ENCODE data around the gene EPB41L5.
"Not testable (repeated sequence)": the region's sequence is repeated elsewhere in the genome, so short reads cannot be mapped to it uniquely, and the experiment has no call there.

The EPB41L5 gene

GRCh38 chr2:120029672-120030640 is 17.1 kb downstream of the EPB41L5 start:
- DNase-seq (ENCODE audit: low read depth) = no peak

- no peak for DNase-seq (ENCODE audit: low read depth)
These were observed 19.4 kb downstream of the EPB41L5 start for GRCh38 chr2:120032297-120032696.

- DNase-seq (ENCODE audit: low read depth) = no peak
These were observed 21.1 kb downstream of the EPB41L5 start for GRCh38 chr2:120034027-120034426.

GRCh38 chr2:120034621-120035020 is 21.7 kb downstream of the EPB41L5 start:
- no peak for DNase-seq (ENCODE audit: low read depth)

GRCh38 chr2:120036145-120036544 is 23.3 kb downstream of the EPB41L5 start:
- DNase-seq (ENCODE audit: low read depth) = no peak

GRCh38 chr2:120037995-120038541 is 25.2 kb downstream of the EPB41L5 start:
- no peak for DNase-seq (ENCODE audit: low read depth)

- no peak for DNase-seq (ENCODE audit: low read depth)
These were observed 29.5 kb downstream of the EPB41L5 start for GRCh38 chr2:120042359-120042758.

- no peak for DNase-seq (ENCODE audit: low read depth)
These were observed 31.5 kb downstream of the EPB41L5 start for GRCh38 chr2:120044336-120044735.

- not testable (repeated sequence) for DNase-seq (ENCODE audit: low read depth)
These were observed 32.9 kb downstream of the EPB41L5 start for GRCh38 chr2:120045775-120046174.

GRCh38 chr2:120046252-120046651 is 33.4 kb downstream of the EPB41L5 start:
- not testable (repeated sequence) for DNase-seq (ENCODE audit: low read depth)

- DNase-seq (ENCODE audit: low read depth) = no peak
These were observed 39.7 kb downstream of the EPB41L5 start for GRCh38 chr2:120052597-120052996.

GRCh38 chr2:120053891-120054290 is 41.0 kb downstream of the EPB41L5 start:
- DNase-seq (ENCODE audit: low read depth) = no peak

GRCh38 chr2:120059483-120059882 is 46.6 kb downstream of the EPB41L5 start:
- DNase-seq (ENCODE audit: low read depth) = no peak

- no peak for DNase-seq (ENCODE audit: low read depth)
These were observed 47.3 kb downstream of the EPB41L5 start for GRCh38 chr2:120060088-120060623.

- no peak for DNase-seq (ENCODE audit: low read depth)
These were observed 51.8 kb downstream of the EPB41L5 start for GRCh38 chr2:120064664-120065063.

- no peak for DNase-seq (ENCODE audit: low read depth)
These were observed 54.1 kb downstream of the EPB41L5 start for GRCh38 chr2:120066800-120067547.

- not testable (repeated sequence) for DNase-seq (ENCODE audit: low read depth)
These were observed 55.3 kb downstream of the EPB41L5 start for GRCh38 chr2:120068040-120068658.

- no peak for DNase-seq (ENCODE audit: low read depth)
These were observed 62.7 kb downstream of the EPB41L5 start for GRCh38 chr2:120075545-120075944.

GRCh38 chr2:120077896-120078295 is 65.0 kb downstream of the EPB41L5 start:
- DNase-seq (ENCODE audit: low read depth) = no peak

- no peak for DNase-seq (ENCODE audit: low read depth)
These were observed 66.8 kb downstream of the EPB41L5 start for GRCh38 chr2:120079647-120080046.

GRCh38 chr2:120091436-120091835 is 78.6 kb downstream of the EPB41L5 start:
- no peak for DNase-seq (ENCODE audit: low read depth)

GRCh38 chr2:120094795-120095194 is 81.9 kb downstream of the EPB41L5 start:
- DNase-seq (ENCODE audit: low read depth) = no peak

Data from T follicular helper cell (primary cell).